Thymus (tissue), 11 donors: ENCODE results near the gene TRMU. TPM values are rescaled to one million over a fixed set of nuclear protein-coding genes. Genes with fewer than 3 reads are reported as not detected.

Source experiments
- DNase-seq, 9 donors: peaks; one replicate each; pipeline ENCODE4 v3.0.0-alpha.2; 2013; ENCODE audit warnings: low spot score in 9 of 9, low read depth in 6 of 9, missing footprints in 1 of 9
- H3K27ac ChIP-seq, 2 donors: one replicate each; pipeline ENCODE4 v1.5.1; 2013; ENCODE audit warnings: control low read depth in 1 of 2, low read depth in 1 of 2, low read length in 1 of 2, mild to moderate bottlenecking in 1 of 2, moderate library complexity in 1 of 2
- H3K27me3 ChIP-seq, 2 donors: one replicate each; pipeline ENCODE4 v1.5.1; 2013; ENCODE audit warnings: low read length in 1 of 2; ENCODE audit not compliant: control insufficient read depth in 2 of 2, insufficient read depth in 1 of 2
- H3K36me3 ChIP-seq, 2 donors: one replicate each; pipeline ENCODE4 v1.5.1; 2013; ENCODE audit warnings: low read length in 1 of 2, mild to moderate bottlenecking in 1 of 2, moderate library complexity in 1 of 2; ENCODE audit not compliant: control insufficient read depth in 2 of 2, insufficient read depth in 2 of 2
- H3K4me1 ChIP-seq, 2 donors: one replicate each; pipeline ENCODE4 v1.5.1; 2013; ENCODE audit warnings: low read length in 2 of 2; ENCODE audit not compliant: control insufficient read depth in 2 of 2, insufficient read depth in 2 of 2
- H3K4me3 ChIP-seq, 2 donors: one replicate each; pipeline ENCODE4 v1.5.1; 2013; ENCODE audit warnings: low read length in 2 of 2, control low read depth in 1 of 2, mild to moderate bottlenecking in 1 of 2
- H3K9me3 ChIP-seq, 2 donors: one replicate each; pipeline ENCODE4 v1.5.1; 2013; ENCODE audit warnings: low read length in 1 of 2, mild to moderate bottlenecking in 1 of 2; ENCODE audit not compliant: control insufficient read depth in 2 of 2, insufficient read depth in 1 of 2
- WGBS: extraction: QIAGEN DNeasy Blood & Tissue Kit; methylation state at CpG from one replicate; pipeline ENCODE4 v1.1.7; 2013; 5-methylcytosine and 5-hydroxymethylcytosine counted together
- polyA plus RNA-seq: library from polyadenylated mRNA; stranded (reverse); fragments of 200-250 nt; gene quantifications from one replicate; pipeline ENCODE4 v1.2.3, GENCODE V29; 2013
- total RNA-seq: library from RNA; stranded (reverse); fragments of 120-200 nt; gene quantifications from one replicate; pipeline ENCODE4 v1.2.4, GENCODE V29; 2013
- donor health status: healthy.

The TRMU gene
- total and polyA plus RNA-seq, 2 donors = 27.4 to 28.7 TPM

DNA sequence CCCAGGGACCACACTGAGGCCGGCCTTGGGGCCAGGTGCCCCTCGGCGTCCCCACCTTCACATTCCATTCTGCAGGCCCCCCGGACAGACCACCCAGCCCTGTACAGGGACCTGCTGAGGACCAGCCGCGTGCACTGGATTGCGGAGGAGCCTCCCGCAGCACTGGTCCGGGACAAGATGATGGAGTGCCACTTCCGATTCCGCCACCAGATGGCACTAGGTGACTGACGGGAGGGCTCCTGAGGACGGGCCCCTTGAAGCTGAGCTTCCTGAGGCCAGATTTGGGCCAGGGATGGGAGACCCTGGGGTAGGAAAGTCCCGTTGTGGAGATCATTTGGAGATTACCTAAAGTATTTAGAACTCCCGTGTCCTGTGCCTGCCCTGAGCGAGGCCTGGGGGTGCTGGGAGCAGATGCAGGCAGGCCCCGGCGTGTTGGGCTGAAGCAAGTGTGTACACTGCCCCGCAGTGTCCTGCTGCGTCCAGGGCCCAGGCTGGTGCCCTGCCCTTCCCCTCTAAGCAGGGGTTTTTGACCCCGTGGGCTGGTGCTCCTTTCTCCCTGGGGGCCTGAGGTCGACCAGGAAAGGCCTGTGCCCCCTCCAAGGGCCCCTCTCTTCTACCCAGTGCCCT is 20.0 kb downstream of the TRMU start:
- Histone ChIP-seq H3K27ac (peak overlapping the region in 1 of 2 donors; percentile 11), H3K4me3 (no peak overlapping the region), H3K4me1 (peaks cover 0 to 7% of the 10 kb centered on the region in 2 donors), H3K36me3 (peaks cover 55 to 75% of the 10 kb centered on the region in 2 donors), H3K27me3 (no peaks in the 10 kb centered on the region), H3K9me3 (peaks cover 0 to 1% of the 10 kb centered on the region in 2 donors)
- WGBS = 74% methylated on average over 22 of the region's 22 CpGs
- peak in 6 of 9 donors; percentile 32 to 73 (median 62) for DNase-seq

- DNase-seq = no peak
- 96% methylated on average over 12 of the region's 12 CpGs for WGBS
- Histone ChIP-seq H3K27ac (peak overlapping the region in 1 of 2 donors; percentile 11), H3K9me3 (peaks cover 0 to 1% of the 10 kb centered on the region in 2 donors), H3K4me1 (peaks cover 0 to 7% of the 10 kb centered on the region in 2 donors), H3K27me3 (no peaks in the 10 kb centered on the region), H3K36me3 (peaks cover 50 to 70% of the 10 kb centered on the region in 2 donors), H3K4me3 (no peak overlapping the region)
Measured at GRCh38 chr22:46355996-46356471, 20.5 kb downstream of the TRMU start.

DNA sequence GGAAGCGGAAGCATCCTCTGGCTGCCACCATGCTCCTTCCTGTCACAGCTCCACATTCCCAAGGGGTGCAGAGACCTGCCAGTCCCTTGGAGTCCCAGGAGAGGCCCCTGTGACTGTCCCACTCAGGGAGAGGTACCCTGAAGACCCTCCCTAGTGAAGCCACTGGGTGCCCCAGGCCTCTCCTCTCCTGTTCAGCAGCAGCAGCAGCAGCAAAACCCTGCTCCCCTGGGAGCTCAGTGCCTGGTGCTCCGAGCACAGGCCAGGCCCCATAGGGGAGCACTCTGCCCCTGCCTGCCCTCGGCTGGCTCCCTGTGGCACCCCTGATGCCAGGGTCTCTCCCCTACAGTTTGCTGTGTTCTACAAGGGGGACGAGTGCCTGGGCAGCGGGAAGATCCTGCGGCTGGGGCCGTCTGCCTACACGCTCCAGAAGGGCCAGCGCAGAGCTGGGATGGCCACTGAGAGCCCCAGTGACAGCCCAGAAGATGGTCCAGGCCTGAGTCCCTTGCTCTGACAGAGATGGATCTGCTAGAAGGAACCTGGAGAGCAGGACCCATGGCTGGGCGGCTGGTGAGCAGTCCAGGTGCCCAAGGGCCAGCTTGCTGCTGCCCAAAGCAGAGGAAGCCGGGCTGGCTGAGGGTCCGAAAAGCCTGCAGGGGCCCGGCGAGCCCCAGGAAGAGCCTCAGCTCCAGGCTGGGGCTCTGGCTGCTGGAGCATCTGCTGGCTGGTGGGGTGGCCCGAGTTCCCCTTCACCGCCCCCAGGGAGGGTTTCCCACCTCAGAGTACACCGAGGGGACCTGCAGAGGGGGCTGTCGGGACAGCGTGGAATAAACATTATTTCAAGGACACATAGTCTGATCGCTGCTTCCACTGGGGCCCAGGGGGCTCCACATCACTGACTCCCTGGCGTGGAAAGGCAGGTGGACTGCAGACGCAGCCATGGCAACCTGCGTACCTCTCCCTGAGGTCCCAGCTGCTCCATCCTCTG is 21.3 kb downstream of the TRMU start:
- WGBS = 96% methylated on average over 23 of the region's 23 CpGs
- Histone ChIP-seq H3K27ac (peak overlapping the region in 1 of 2 donors; percentile 18), H3K4me1 (peaks cover 0 to 7% of the 10 kb centered on the region in 2 donors), H3K9me3 (peaks cover 0 to 1% of the 10 kb centered on the region in 2 donors), H3K36me3 (peaks cover 44 to 63% of the 10 kb centered on the region in 2 donors), H3K4me3 (no peak overlapping the region), H3K27me3 (no peaks in the 10 kb centered on the region)
- no peak for DNase-seq

- WGBS = 88% methylated on average over 19 of the region's 19 CpGs
- H3K4me1 ChIP-seq = peaks cover 0 to 7% of the 10 kb centered on the region in 2 donors
- H3K27ac ChIP-seq = no peak overlapping the region
- H3K36me3 ChIP-seq = peaks cover 34 to 51% of the 10 kb centered on the region in 2 donors
- H3K4me3 ChIP-seq = no peak overlapping the region
- peaks cover 0 to 9% of the 10 kb centered on the region in 2 donors for H3K27me3 ChIP-seq
- H3K9me3 ChIP-seq = peaks cover 0 to 1% of the 10 kb centered on the region in 2 donors
- no peak for DNase-seq
Measured at GRCh38 chr22:46357711-46358520, 22.4 kb downstream of the TRMU start.

DNA sequence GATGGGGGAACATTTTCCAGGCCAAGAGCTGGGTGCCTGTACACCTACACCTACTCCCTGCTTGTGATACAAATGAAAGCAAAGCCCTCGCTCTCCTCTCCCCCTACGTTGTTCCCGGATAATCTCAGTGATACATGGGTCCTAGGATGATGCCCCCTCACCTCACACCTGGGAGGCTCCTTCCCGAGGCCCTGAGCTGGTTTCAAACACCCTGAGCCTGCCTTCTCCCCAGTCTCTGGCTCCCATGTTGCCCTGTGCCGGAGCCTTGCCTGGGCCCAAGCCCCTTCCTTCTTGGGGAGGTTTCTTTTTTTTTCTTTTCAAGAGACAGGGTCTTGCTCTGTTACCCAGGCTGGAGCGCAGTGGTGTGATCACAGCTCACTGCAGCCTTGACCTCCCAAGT is 23.3 kb downstream of the TRMU start:
- Histone ChIP-seq H3K4me3 (no peak overlapping the region), H3K36me3 (peaks cover 27 to 43% of the 10 kb centered on the region in 2 donors), H3K4me1 (peaks cover 0 to 7% of the 10 kb centered on the region in 2 donors), H3K27me3 (peaks cover 0 to 12% of the 10 kb centered on the region in 2 donors), H3K27ac (no peak overlapping the region), H3K9me3 (peaks cover 0 to 1% of the 10 kb centered on the region in 2 donors)
- 96% methylated on average over 6 of the region's 6 CpGs for WGBS
- no peak for DNase-seq

DNA sequence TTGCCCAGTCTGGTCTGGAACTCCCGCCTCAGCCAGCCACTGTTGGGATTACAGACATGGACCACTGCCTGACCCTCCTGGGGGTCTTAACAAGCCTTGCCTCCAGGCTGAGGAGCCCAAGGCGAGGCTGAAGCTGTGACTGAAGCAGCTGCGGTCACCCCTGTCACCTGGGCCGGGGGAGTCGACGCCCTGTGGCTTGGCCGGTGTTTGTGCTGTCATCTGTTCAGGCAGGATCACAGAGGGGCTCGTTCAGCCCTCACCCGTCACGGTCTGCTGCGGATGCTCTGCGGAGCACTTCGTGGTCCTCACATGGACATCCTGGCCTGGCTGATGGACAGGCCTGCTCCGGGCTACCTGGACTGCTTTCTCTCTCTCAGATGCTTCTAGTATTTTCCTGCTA is 23.8 kb downstream of the TRMU start:
- Histone ChIP-seq H3K36me3 (peaks cover 21 to 37% of the 10 kb centered on the region in 2 donors), H3K4me1 (peaks cover 0 to 7% of the 10 kb centered on the region in 2 donors), H3K27ac (no peak overlapping the region), H3K9me3 (peaks cover 0 to 1% of the 10 kb centered on the region in 2 donors), H3K27me3 (peaks cover 0 to 13% of the 10 kb centered on the region in 2 donors), H3K4me3 (no peak overlapping the region)
- 93% methylated on average over 14 of the region's 14 CpGs for WGBS
- DNase-seq = no peak

GRCh38 chr22:46360097-46360496 is 24.6 kb downstream of the TRMU start:
- WGBS = 94% methylated on average over 5 of the region's 5 CpGs
- Histone ChIP-seq H3K4me3 (no peak overlapping the region), H3K4me1 (peaks cover 0 to 7% of the 10 kb centered on the region in 2 donors), H3K27me3 (peaks cover 0 to 19% of the 10 kb centered on the region in 2 donors), H3K27ac (no peak overlapping the region), H3K36me3 (peaks cover 18 to 31% of the 10 kb centered on the region in 2 donors), H3K9me3 (peaks cover 0 to 1% of the 10 kb centered on the region in 2 donors)
- no peak for DNase-seq

GRCh38 chr22:46360891-46361290 is 25.4 kb downstream of the TRMU start:
- peaks cover 11 to 23% of the 10 kb centered on the region in 2 donors for H3K36me3 ChIP-seq
- DNase-seq = no peak
- no peak overlapping the region for H3K4me3 ChIP-seq
- peaks cover 0 to 1% of the 10 kb centered on the region in 2 donors for H3K9me3 ChIP-seq
- H3K27ac ChIP-seq = no peak overlapping the region
- peaks cover 0 to 20% of the 10 kb centered on the region in 2 donors for H3K27me3 ChIP-seq
- H3K4me1 ChIP-seq = peaks cover 0 to 4% of the 10 kb centered on the region in 2 donors
- 92% methylated on average over 10 of the region's 10 CpGs for WGBS
